GM18498 (cell line): ENCODE data around the gene GLMN.
"Not testable (repeated sequence)": the region's sequence is repeated elsewhere in the genome, so short reads cannot be mapped to it uniquely, and the experiment has no call there.

Experiments used
- ATAC-seq: cut with Tn5 transposase; IDR thresholded peaks from one replicate; pipeline ENCODE4 v1.9.1; 2021; ENCODE audit warnings: mild to moderate bottlenecking, moderate library complexity; ENCODE audit not compliant: unreplicated experiment

The GLMN gene

GRCh38 chr1:92299477-92300150, 827 bp upstream of the GLMN start:
- no peak for ATAC-seq

GRCh38 chr1:92298213-92298572, 594 bp downstream of the GLMN start:
- ATAC-seq = no peak

GRCh38 chr1:92291372-92291999, 7.3 kb downstream of the GLMN start:
- no peak for ATAC-seq

GRCh38 chr1:92281411-92281810, 17.4 kb downstream of the GLMN start:
- ATAC-seq = not testable (repeated sequence)

- ATAC-seq = not testable (repeated sequence)
Observed at GRCh38 chr1:92279781-92280180, 19.0 kb downstream of the GLMN start.

GRCh38 chr1:92277105-92277723, 21.6 kb downstream of the GLMN start:
- no peak for ATAC-seq

GRCh38 chr1:92276082-92276481, 22.7 kb downstream of the GLMN start:
- no peak for ATAC-seq

- no peak for ATAC-seq
Observed at GRCh38 chr1:92274939-92275338, 23.8 kb downstream of the GLMN start.

- no peak for ATAC-seq
Observed at GRCh38 chr1:92273039-92273438, 25.7 kb downstream of the GLMN start.

GRCh38 chr1:92262516-92262915, 36.3 kb downstream of the GLMN start:
- ATAC-seq = no peak

GRCh38 chr1:92259350-92259749, 39.4 kb downstream of the GLMN start:
- no peak for ATAC-seq

- ATAC-seq = not testable (repeated sequence)
Observed at GRCh38 chr1:92254714-92255113, 44.1 kb downstream of the GLMN start.

- ATAC-seq = no peak
Observed at GRCh38 chr1:92244376-92244775, 54.4 kb downstream of the GLMN start.

GRCh38 chr1:92240034-92240433, 58.8 kb downstream of the GLMN start:
- no peak for ATAC-seq

- ATAC-seq = no peak
Observed at GRCh38 chr1:92230736-92231135, 68.1 kb downstream of the GLMN start.

- no peak for ATAC-seq
Observed at GRCh38 chr1:92228401-92228800, 70.4 kb downstream of the GLMN start.

- ATAC-seq = no peak
Observed at GRCh38 chr1:92219028-92219427, 79.8 kb downstream of the GLMN start.

GRCh38 chr1:92218559-92218958, 80.2 kb downstream of the GLMN start:
- no peak for ATAC-seq

GRCh38 chr1:92217721-92218120, 81.1 kb downstream of the GLMN start, which contains the start of gene C1orf146:
TSS of gene C1orf146 (plus strand) at chr1:92217915. CDS start at chr1:92231421, 13,506 bp downstream.
- ATAC-seq = no peak

- no peak for ATAC-seq
Observed at GRCh38 chr1:92211166-92211565, 87.6 kb downstream of the GLMN start.

GRCh38 chr1:92210701-92211100, 88.1 kb downstream of the GLMN start:
- ATAC-seq = no peak

- ATAC-seq = no peak
Observed at GRCh38 chr1:92203105-92203504, 95.7 kb downstream of the GLMN start.
